WTC11 (cell line): Measurements from ENCODE around the gene TCF7L1. TPM values are rescaled to one million over a fixed set of nuclear protein-coding genes. Genes with fewer than 3 reads are reported as not detected.

ENCODE experiments used
- ATAC-seq: fragments of 200-7000 bp; cut with Tn5 transposase; 2 replicates; pipeline ENCODE4 v1.10.0; 2021; ENCODE audit warnings: mild to moderate bottlenecking, moderate library complexity
- CTCF ChIA-PET: fragments of 300-600 bp; sonication (Branson Sonifier 250); formaldehyde crosslinking; loops from one replicate; lab custom pipeline; 2021; ENCODE audit warnings: antibody characterized with exemption; lab: Charles Lee
- POLR2A ChIA-PET: fragments of 350-600 bp; sonication (Branson Sonifier 250); formaldehyde crosslinking; loops from one replicate; lab custom pipeline; 2021; ENCODE audit warnings: antibody characterized with exemption; lab: Charles Lee
- DNase-seq: peaks from one replicate; pipeline ENCODE4 v3.0.0; 2021; ENCODE audit warnings: low spot score
- H3K27ac Mint-ChIP-seq: 2 replicates; pipeline ENCODE4 v1.8.0; 2021; ENCODE audit warnings: mixed read lengths
- H3K27me3 Mint-ChIP-seq: 2 replicates; pipeline ENCODE4 v1.8.0; 2021; ENCODE audit warnings: low read depth, mild to moderate bottlenecking, moderate library complexity, mixed read lengths
- H3K36me3 Mint-ChIP-seq: 2 replicates; pipeline ENCODE4 v1.8.0; 2021; ENCODE audit warnings: mixed read lengths
- H3K4me1 Mint-ChIP-seq: 2 replicates; pipeline ENCODE4 v1.8.0; 2022; ENCODE audit warnings: mixed read lengths
- H3K4me3 Mint-ChIP-seq: 2 replicates; pipeline ENCODE4 v1.8.0; 2021; ENCODE audit warnings: mild to moderate bottlenecking, moderate library complexity, mixed read lengths
- H3K9me3 Mint-ChIP-seq: 2 replicates; pipeline ENCODE4 v1.8.0; 2021; ENCODE audit warnings: mixed read lengths
- ARID4B ChIP-seq: sonication (generic); formaldehyde crosslinking; IDR thresholded peaks from 2 replicates; pipeline ENCODE4 v1.8.0; 2023; ENCODE audit warnings: missing genetic modification reagents, mild to moderate bottlenecking, borderline replicate concordance
- ATF1 ChIP-seq: sonication (generic); formaldehyde crosslinking; IDR thresholded peaks from 2 replicates; pipeline ENCODE4 v1.8.1; 2023; ENCODE audit warnings: mild to moderate bottlenecking, moderate library complexity, missing genetic modification reagents
- CBFB ChIP-seq: sonication (generic); formaldehyde crosslinking; IDR thresholded peaks from 2 replicates; pipeline ENCODE4 v1.8.1; 2022; ENCODE audit warnings: mild to moderate bottlenecking, low read depth, missing genetic modification reagents
- CDX4 ChIP-seq: fragments of 250-450 bp; sonication (Bioruptor Pico); IDR thresholded peaks from 2 replicates; pipeline ENCODE4 v1.9.0; 2021; ENCODE audit warnings: moderate library complexity, mild to moderate bottlenecking, inconsistent platforms, borderline replicate concordance
- E2F5 ChIP-seq: sonication (generic); formaldehyde crosslinking; IDR thresholded peaks from 2 replicates; pipeline ENCODE4 v1.8.1; 2022; ENCODE audit warnings: mild to moderate bottlenecking, moderate library complexity, missing genetic modification reagents
- ESRRA ChIP-seq: sonication (generic); formaldehyde crosslinking; IDR thresholded peaks from 2 replicates; pipeline ENCODE4 v1.8.1; 2022; ENCODE audit warnings: mild to moderate bottlenecking, missing genetic modification reagents, borderline replicate concordance
- ETV6 ChIP-seq: sonication (generic); formaldehyde crosslinking; IDR thresholded peaks from 2 replicates; pipeline ENCODE4 v1.8.1; 2022; ENCODE audit warnings: mild to moderate bottlenecking, missing genetic modification reagents
- FOXP4 ChIP-seq: sonication (generic); formaldehyde crosslinking; IDR thresholded peaks from 2 replicates; pipeline ENCODE4 v1.8.0; 2022; ENCODE audit warnings: mild to moderate bottlenecking, missing genetic modification reagents
- GRHL2 ChIP-seq: fragments of 250-450 bp; sonication (Bioruptor Pico); IDR thresholded peaks from 2 replicates; pipeline ENCODE4 v1.8.0; 2022; ENCODE audit warnings: mild to moderate bottlenecking, moderate library complexity; ENCODE audit not compliant: insufficient replicate concordance, severe bottlenecking
- HMGA2 ChIP-seq: fragments of 250-450 bp; sonication (Bioruptor Pico); IDR thresholded peaks from 2 replicates; pipeline ENCODE4 v1.4.0; 2021; ENCODE audit warnings: mild to moderate bottlenecking, moderate library complexity
- HMGXB4 ChIP-seq: sonication (generic); formaldehyde crosslinking; IDR thresholded peaks from 2 replicates; pipeline ENCODE4 v1.8.1; 2023; ENCODE audit warnings: mild to moderate bottlenecking, moderate library complexity, missing genetic modification reagents
- IRF1 ChIP-seq: sonication (generic); formaldehyde crosslinking; IDR thresholded peaks from 2 replicates; pipeline ENCODE4 v1.8.0; 2023; ENCODE audit warnings: missing genetic modification reagents
- IRF2 ChIP-seq: sonication (generic); formaldehyde crosslinking; IDR thresholded peaks from 2 replicates; pipeline ENCODE4 v1.8.0; 2022; ENCODE audit warnings: low read depth, missing genetic modification reagents, borderline replicate concordance
- MXD4 ChIP-seq: fragments of 250-450 bp; sonication (Bioruptor Pico); IDR thresholded peaks from 2 replicates; pipeline ENCODE4 v1.8.0; 2021; ENCODE audit warnings: mild to moderate bottlenecking, moderate library complexity, borderline replicate concordance
- MYBL2 ChIP-seq: sonication (generic); formaldehyde crosslinking; IDR thresholded peaks from 2 replicates; pipeline ENCODE4 v1.8.1; 2023; ENCODE audit warnings: mild to moderate bottlenecking, moderate library complexity, missing genetic modification reagents
- NR2C2 ChIP-seq: sonication (generic); formaldehyde crosslinking; IDR thresholded peaks from 2 replicates; pipeline ENCODE4 v1.8.0; 2022; ENCODE audit warnings: mild to moderate bottlenecking, missing genetic modification reagents
- NR3C1 ChIP-seq: sonication (generic); formaldehyde crosslinking; conservative IDR thresholded peaks from 2 replicates; pipeline ENCODE4 v1.8.1; 2023; ENCODE audit warnings: low read depth, mild to moderate bottlenecking, missing genetic modification reagents
- PRRX2 ChIP-seq: fragments of 250-450 bp; sonication (Bioruptor Pico); IDR thresholded peaks from 2 replicates; pipeline ENCODE4 v1.8.0; 2021; ENCODE audit warnings: mild to moderate bottlenecking
- TCF7 ChIP-seq: sonication (generic); formaldehyde crosslinking; IDR thresholded peaks from 2 replicates; pipeline ENCODE4 v1.8.0; 2022; ENCODE audit warnings: mild to moderate bottlenecking, low read depth, missing genetic modification reagents, moderate library complexity
- TP53 ChIP-seq: sonication (generic); formaldehyde crosslinking; IDR thresholded peaks from 2 replicates; pipeline ENCODE4 v1.8.1; 2023; ENCODE audit warnings: mild to moderate bottlenecking, missing genetic modification reagents
- ZNF121 ChIP-seq: sonication (generic); formaldehyde crosslinking; IDR thresholded peaks from 2 replicates; pipeline ENCODE4 v1.8.0; 2023; ENCODE audit warnings: missing genetic modification reagents
- ZNF263 ChIP-seq: sonication (generic); formaldehyde crosslinking; IDR thresholded peaks from 2 replicates; pipeline ENCODE4 v1.8.1; 2022; ENCODE audit warnings: low read depth, mild to moderate bottlenecking, moderate library complexity, missing genetic modification reagents
- ZNF416 ChIP-seq: fragments of 250-450 bp; sonication (Bioruptor Pico); IDR thresholded peaks from 2 replicates; pipeline ENCODE4 v1.9.0; 2021; ENCODE audit warnings: mild to moderate bottlenecking, inconsistent platforms
- total RNA-seq: library from RNA; stranded (reverse); gene quantifications from 3 replicates; pipeline ENCODE4 v1.2.3, GENCODE V29; 2021

The TCF7L1 gene
- total RNA-seq, 1 experiment from 2014 or later: 104 TPM

GRCh38 chr2:85095094-85095493 lies 38.1 kb upstream of the TCF7L1 start:
- peaks cover 10% of the 10 kb centered on the region for H3K4me1 Mint-ChIP-seq
- H3K27me3 Mint-ChIP-seq: peaks cover 16% of the 10 kb centered on the region
- H3K4me3 Mint-ChIP-seq: no peak overlapping the region
- DNase-seq: no peak
- TF ChIP-seq HMGXB4 (CRISPR knock-in tag): no peak
- no peak for TF ChIP-seq TCF7 (CRISPR knock-in tag)
- TF ChIP-seq CBFB (CRISPR knock-in tag): no peak
- TF ChIP-seq NR2C2 (CRISPR knock-in tag): no peak
- TF ChIP-seq PRRX2 (CRISPR knock-in tag): no peak
- no peak for TF ChIP-seq ESRRA
- no peak for TF ChIP-seq ATF1 (CRISPR knock-in tag)
- no peak for TF ChIP-seq CDX4 (CRISPR knock-in tag)
- no peak for TF ChIP-seq ZNF121 (CRISPR knock-in tag)
- TF ChIP-seq MXD4 (CRISPR knock-in tag): no peak
- no peak for TF ChIP-seq E2F5 (CRISPR knock-in tag)
- TF ChIP-seq MYBL2 (CRISPR knock-in tag): no peak
- TF ChIP-seq NR3C1: no peak
- no peak for TF ChIP-seq IRF2 (CRISPR knock-in tag)
- TF ChIP-seq IRF1: no peak
- no peak for TF ChIP-seq GRHL2 (CRISPR knock-in tag)
- no peak for TF ChIP-seq ARID4B
- TF ChIP-seq, all 79 proteins: peak for 0
- Mint-ChIP-seq H3K9me3 (peaks cover 23% of the 10 kb centered on the region), H3K27ac (no peak overlapping the region), H3K36me3 (peaks cover 8% of the 10 kb centered on the region)
- ATAC-seq: no peak
- CTCF ChIA-PET: interaction anchor here (0.6 kb wide), 1 partner anchor 28 kb away, joined by 3 read pairs; no protein-coding TSS in a partner anchor
- POLR2A ChIA-PET: no interaction called here

GRCh38 chr2:85096616-85097015 lies 36.6 kb upstream of the TCF7L1 start:
- peaks cover 18% of the 10 kb centered on the region for H3K27me3 Mint-ChIP-seq
- ChIA-PET POLR2A (no interaction called here), CTCF (no interaction called here)
- DNase-seq (no peak), ATAC-seq (no peak)
- H3K36me3 Mint-ChIP-seq: peaks cover 8% of the 10 kb centered on the region
- no peaks in the 10 kb centered on the region for H3K4me1 Mint-ChIP-seq
- no peak overlapping the region for H3K4me3 Mint-ChIP-seq
- H3K9me3 Mint-ChIP-seq: peaks cover 23% of the 10 kb centered on the region
- no peak overlapping the region for H3K27ac Mint-ChIP-seq
- TF ChIP-seq TP53 (no peak), E2F5 (CRISPR knock-in tag) (no peak), ZNF263 (CRISPR knock-in tag) (no peak), ETV6 (no peak), FOXP4 (no peak), ZNF416 (CRISPR knock-in tag) (no peak), HMGA2 (CRISPR knock-in tag) (no peak)
